Rectal smooth muscle tissue (tissue), 1 donor: ENCODE data around the gene SELENOM.

Source experiments
- H3K27ac ChIP-seq: one replicate; pipeline ENCODE4 v1.7.0; 2013; ENCODE audit warnings: low read depth, low read length, inconsistent platforms
- H3K27me3 ChIP-seq: one replicate; pipeline ENCODE4 v1.7.0; 2013; ENCODE audit warnings: low read length; ENCODE audit not compliant: control insufficient read depth, insufficient read depth
- H3K36me3 ChIP-seq: one replicate; pipeline ENCODE4 v1.7.0; 2013; ENCODE audit warnings: low read length; ENCODE audit not compliant: control insufficient read depth, insufficient read depth
- H3K4me1 ChIP-seq: one replicate; pipeline ENCODE4 v1.7.0; 2013; ENCODE audit warnings: low read length; ENCODE audit not compliant: control insufficient read depth, insufficient read depth
- H3K4me3 ChIP-seq: one replicate; pipeline ENCODE4 v1.7.0; 2013; ENCODE audit warnings: low read length
- H3K9ac ChIP-seq: one replicate; pipeline ENCODE4 v1.7.0; 2013; ENCODE audit warnings: low read length

Gene SELENOM

GRCh38 chr22:31127181-31127772 lies 19.9 kb upstream of the SELENOM start:
- Histone ChIP-seq H3K4me3 (no peak overlapping the region), H3K9ac (no peak overlapping the region), H3K27me3 (no peaks in the 10 kb centered on the region), H3K4me1 (peaks cover 7% of the 10 kb centered on the region), H3K27ac (no peak overlapping the region), H3K36me3 (no peaks in the 10 kb centered on the region)

- Histone ChIP-seq H3K4me1 (peaks cover 9% of the 10 kb centered on the region), H3K9ac (no peak overlapping the region), H3K36me3 (no peaks in the 10 kb centered on the region), H3K27ac (no peak overlapping the region), H3K27me3 (no peaks in the 10 kb centered on the region), H3K4me3 (no peak overlapping the region)
Measured at GRCh38 chr22:31126869-31127175, 19.5 kb upstream of the SELENOM start.

- Histone ChIP-seq H3K36me3 (no peaks in the 10 kb centered on the region), H3K27me3 (no peaks in the 10 kb centered on the region), H3K9ac (no peak overlapping the region), H3K4me3 (no peak overlapping the region), H3K4me1 (peaks cover 9% of the 10 kb centered on the region), H3K27ac (no peak overlapping the region)
Measured at GRCh38 chr22:31126128-31126868, 18.9 kb upstream of the SELENOM start.

- Histone ChIP-seq H3K36me3 (no peaks in the 10 kb centered on the region), H3K4me1 (peaks cover 9% of the 10 kb centered on the region), H3K9ac (no peak overlapping the region), H3K27me3 (no peaks in the 10 kb centered on the region), H3K4me3 (no peak overlapping the region), H3K27ac (no peak overlapping the region)
Measured at GRCh38 chr22:31125521-31126117, 18.3 kb upstream of the SELENOM start.

- H3K4me3 ChIP-seq, result no peak overlapping the region
- H3K4me1 ChIP-seq, result peaks cover 9% of the 10 kb centered on the region
- no peak overlapping the region for H3K27ac ChIP-seq
- H3K27me3 ChIP-seq, result no peaks in the 10 kb centered on the region
- H3K9ac ChIP-seq, result no peak overlapping the region
- H3K36me3 ChIP-seq, result no peaks in the 10 kb centered on the region
Measured at GRCh38 chr22:31124811-31125465, 17.6 kb upstream of the SELENOM start.

- Histone ChIP-seq H3K27me3 (no peaks in the 10 kb centered on the region), H3K4me1 (peaks cover 9% of the 10 kb centered on the region), H3K9ac (no peak overlapping the region), H3K4me3 (no peak overlapping the region), H3K36me3 (no peaks in the 10 kb centered on the region), H3K27ac (no peak overlapping the region)
Measured at GRCh38 chr22:31124290-31124689, 16.9 kb upstream of the SELENOM start.

GRCh38 chr22:31123292-31123602 lies 15.9 kb upstream of the SELENOM start:
- H3K27ac ChIP-seq, result no peak overlapping the region
- peak overlapping the region; percentile 49 for H3K9ac ChIP-seq

GRCh38 chr22:31122532-31123291 lies 15.3 kb upstream of the SELENOM start, which contains the start of gene INPP5J:
INPP5J (plus strand) TSS chr22:31122966; CDS start chr22:31123015, 49 bp downstream.
- Histone ChIP-seq H3K27me3 (no peaks in the 10 kb centered on the region), H3K36me3 (no peaks in the 10 kb centered on the region), H3K9ac (peak within 1 kb of the TSS; percentile 49), H3K4me3 (peak within 1 kb of the TSS; percentile 65), H3K27ac (no peak within 1 kb of the TSS), H3K4me1 (peaks cover 9% of the 10 kb centered on the region)

More at GRCh38 chr22:31123292-31123602, 15.9 kb upstream of the SELENOM start:
- H3K4me3 ChIP-seq, result peak overlapping the region; percentile 65
- H3K4me1 ChIP-seq, result peaks cover 9% of the 10 kb centered on the region
- no peaks in the 10 kb centered on the region for H3K36me3 ChIP-seq
- no peaks in the 10 kb centered on the region for H3K27me3 ChIP-seq

GRCh38 chr22:31122196-31122531 lies 14.8 kb upstream of the SELENOM start:
- Histone ChIP-seq H3K4me3 (peak overlapping the region; percentile 65), H3K9ac (no peak overlapping the region), H3K27ac (no peak overlapping the region), H3K4me1 (peaks cover 9% of the 10 kb centered on the region), H3K36me3 (no peaks in the 10 kb centered on the region), H3K27me3 (no peaks in the 10 kb centered on the region)

- H3K9ac ChIP-seq, result no peak overlapping the region
- H3K27me3 ChIP-seq, result no peaks in the 10 kb centered on the region
- H3K4me3 ChIP-seq, result no peak overlapping the region
- H3K27ac ChIP-seq, result no peak overlapping the region
- peaks cover 9% of the 10 kb centered on the region for H3K4me1 ChIP-seq
- H3K36me3 ChIP-seq, result no peaks in the 10 kb centered on the region
Measured at GRCh38 chr22:31121403-31121802, 14.0 kb upstream of the SELENOM start.

GRCh38 chr22:31120642-31121041 lies 13.3 kb upstream of the SELENOM start:
- no peak overlapping the region for H3K9ac ChIP-seq
- no peaks in the 10 kb centered on the region for H3K36me3 ChIP-seq
- H3K4me3 ChIP-seq, result no peak overlapping the region
- no peak overlapping the region for H3K27ac ChIP-seq
- peaks cover 9% of the 10 kb centered on the region for H3K4me1 ChIP-seq
- H3K27me3 ChIP-seq, result no peaks in the 10 kb centered on the region

- H3K4me3 ChIP-seq, result no peak overlapping the region
- H3K4me1 ChIP-seq, result peaks cover 9% of the 10 kb centered on the region
- no peak overlapping the region for H3K27ac ChIP-seq
- H3K36me3 ChIP-seq, result no peaks in the 10 kb centered on the region
- H3K27me3 ChIP-seq, result no peaks in the 10 kb centered on the region
- no peak overlapping the region for H3K9ac ChIP-seq
Measured at GRCh38 chr22:31120230-31120629, 12.9 kb upstream of the SELENOM start.
